ENCODE data around the gene RACK1. TPM values are rescaled to one million over a fixed set of nuclear protein-coding genes. Genes with fewer than 3 reads are reported as not detected.

RACK1 gene
- total and polyA plus RNA-seq, 2 of the 13 experiments (the other 11 are each of a cell fraction or from before 2014, with no cell fraction given) = 2,514 to 6,141 TPM

- TF ChIP-seq, protein P1, sequence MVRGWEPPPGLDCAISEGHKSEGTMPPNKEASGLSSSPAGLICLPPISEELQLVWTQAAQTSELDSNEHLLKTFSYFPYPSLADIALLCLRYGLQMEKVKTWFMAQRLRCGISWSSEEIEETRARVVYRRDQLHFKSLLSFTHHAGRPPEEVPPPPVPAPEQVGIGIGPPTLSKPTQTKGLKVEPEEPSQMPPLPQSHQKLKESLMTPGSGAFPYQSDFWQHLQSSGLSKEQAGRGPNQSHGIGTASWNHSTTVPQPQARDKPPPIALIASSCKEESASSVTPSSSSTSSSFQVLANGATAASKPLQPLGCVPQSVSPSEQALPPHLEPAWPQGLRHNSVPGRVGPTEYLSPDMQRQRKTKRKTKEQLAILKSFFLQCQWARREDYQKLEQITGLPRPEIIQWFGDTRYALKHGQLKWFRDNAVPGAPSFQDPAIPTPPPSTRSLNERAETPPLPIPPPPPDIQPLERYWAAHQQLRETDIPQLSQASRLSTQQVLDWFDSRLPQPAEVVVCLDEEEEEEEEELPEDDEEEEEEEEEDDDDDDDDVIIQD (CRISPR knock-in tag; IDR thresholded peaks at IDR 0.05; ENCODE audit: low read depth) = no peak
- TF ChIP-seq NFATC3 (CRISPR knock-in tag; IDR thresholded peaks at IDR 0.05) (no peak), PHB2 (IDR thresholded peaks at IDR 0.05; ENCODE audit: partially characterized antibody) (no peak), SNAPC2 (CRISPR knock-in tag; IDR thresholded peaks at IDR 0.05) (no peak), ZGPAT (CRISPR knock-in tag; IDR thresholded peaks at IDR 0.05) (peak; percentile 36; the same call in 1 of the 2 replicates), MLX (CRISPR knock-in tag; IDR thresholded peaks at IDR 0.05) (no peak), SUZ12 (IDR thresholded peaks at IDR 0.05; ENCODE audit: low read depth, low read length) (no peak), ZNF180 (CRISPR knock-in tag; IDR thresholded peaks at IDR 0.05; ENCODE audit: borderline replicate concordance, low read depth) (no peak), ZNF414 (CRISPR knock-in tag; IDR thresholded peaks at IDR 0.05) (no peak), ZNF577 (CRISPR knock-in tag; IDR thresholded peaks at IDR 0.05; ENCODE audit: borderline replicate concordance, low read depth) (no peak), ZNF343 (CRISPR knock-in tag; IDR thresholded peaks at IDR 0.05) (no peak), JUN (CRISPR knock-in tag; IDR thresholded peaks at IDR 0.05) (no peak), HOXA3 (CRISPR knock-in tag; IDR thresholded peaks at IDR 0.05) (no peak), FOXJ3 (CRISPR knock-in tag; IDR thresholded peaks at IDR 0.05; ENCODE audit: borderline replicate concordance) (no peak)
- TF ChIP-seq, protein P2, sequence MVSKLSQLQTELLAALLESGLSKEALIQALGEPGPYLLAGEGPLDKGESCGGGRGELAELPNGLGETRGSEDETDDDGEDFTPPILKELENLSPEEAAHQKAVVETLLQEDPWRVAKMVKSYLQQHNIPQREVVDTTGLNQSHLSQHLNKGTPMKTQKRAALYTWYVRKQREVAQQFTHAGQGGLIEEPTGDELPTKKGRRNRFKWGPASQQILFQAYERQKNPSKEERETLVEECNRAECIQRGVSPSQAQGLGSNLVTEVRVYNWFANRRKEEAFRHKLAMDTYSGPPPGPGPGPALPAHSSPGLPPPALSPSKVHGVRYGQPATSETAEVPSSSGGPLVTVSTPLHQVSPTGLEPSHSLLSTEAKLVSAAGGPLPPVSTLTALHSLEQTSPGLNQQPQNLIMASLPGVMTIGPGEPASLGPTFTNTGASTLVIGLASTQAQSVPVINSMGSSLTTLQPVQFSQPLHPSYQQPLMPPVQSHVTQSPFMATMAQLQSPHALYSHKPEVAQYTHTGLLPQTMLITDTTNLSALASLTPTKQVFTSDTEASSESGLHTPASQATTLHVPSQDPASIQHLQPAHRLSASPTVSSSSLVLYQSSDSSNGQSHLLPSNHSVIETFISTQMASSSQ (IDR thresholded peaks at IDR 0.05; ENCODE audit: low read depth) = peak; percentile 50; the same call in 1 of the 2 replicates
- TF ChIP-seq, protein P2 (CRISPR knock-in tag; IDR thresholded peaks at IDR 0.05; ENCODE audit: borderline replicate concordance) = no peak
- TF ChIP-seq, protein P3, sequence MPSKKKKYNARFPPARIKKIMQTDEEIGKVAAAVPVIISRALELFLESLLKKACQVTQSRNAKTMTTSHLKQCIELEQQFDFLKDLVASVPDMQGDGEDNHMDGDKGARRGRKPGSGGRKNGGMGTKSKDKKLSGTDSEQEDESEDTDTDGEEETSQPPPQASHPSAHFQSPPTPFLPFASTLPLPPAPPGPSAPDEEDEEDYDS (CRISPR knock-in tag; IDR thresholded peaks at IDR 0.05) = no peak
- TF ChIP-seq, protein P4, sequence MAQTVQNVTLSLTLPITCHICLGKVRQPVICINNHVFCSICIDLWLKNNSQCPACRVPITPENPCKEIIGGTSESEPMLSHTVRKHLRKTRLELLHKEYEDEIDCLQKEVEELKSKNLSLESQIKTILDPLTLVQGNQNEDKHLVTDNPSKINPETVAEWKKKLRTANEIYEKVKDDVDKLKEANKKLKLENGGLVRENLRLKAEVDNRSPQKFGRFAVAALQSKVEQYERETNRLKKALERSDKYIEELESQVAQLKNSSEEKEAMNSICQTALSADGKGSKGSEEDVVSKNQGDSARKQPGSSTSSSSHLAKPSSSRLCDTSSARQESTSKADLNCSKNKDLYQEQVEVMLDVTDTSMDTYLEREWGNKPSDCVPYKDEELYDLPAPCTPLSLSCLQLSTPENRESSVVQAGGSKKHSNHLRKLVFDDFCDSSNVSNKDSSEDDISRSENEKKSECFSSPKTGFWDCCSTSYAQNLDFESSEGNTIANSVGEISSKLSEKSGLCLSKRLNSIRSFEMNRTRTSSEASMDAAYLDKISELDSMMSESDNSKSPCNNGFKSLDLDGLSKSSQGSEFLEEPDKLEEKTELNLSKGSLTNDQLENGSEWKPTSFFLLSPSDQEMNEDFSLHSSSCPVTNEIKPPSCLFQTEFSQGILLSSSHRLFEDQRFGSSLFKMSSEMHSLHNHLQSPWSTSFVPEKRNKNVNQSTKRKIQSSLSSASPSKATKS (CRISPR knock-in tag; IDR thresholded peaks at IDR 0.05) = no peak
Observed at GRCh38 chr5:181207214-181207959, 36.3 kb downstream of the RACK1 start (continued).

All from HepG2 (cell line).